AG04450 (cell line): Measurements from ENCODE around the gene GSE1. TPM values are rescaled to one million over a fixed set of nuclear protein-coding genes. Genes with fewer than 3 reads are reported as not detected.

Experiments
- CTCF ChIA-PET: fragments of 300-600, 350-600 bp; formaldehyde crosslinking; extraction: SDS; loops from one replicate; lab custom pipeline; 2022; ENCODE audit warnings: antibody characterized with exemption, inconsistent platforms; lab: Charles Lee
- POLR2A ChIA-PET: fragments of 350-600 bp; formaldehyde crosslinking; extraction: SDS; loops from one replicate; lab custom pipeline; 2021; ENCODE audit warnings: antibody characterized with exemption, inconsistent platforms; lab: Yijun Ruan, JAX
- DNase-seq: peaks from one replicate; pipeline ENCODE4 v3.0.0-alpha.2; 2011; ENCODE audit warnings: low read depth, low spot score
- H3K27ac ChIP-seq: one replicate; pipeline ENCODE4 v1.5.1; 2012; ENCODE audit warnings: low read depth, low read length, control low read depth
- H3K27me3 ChIP-seq: one replicate; pipeline ENCODE4 v1.6.0; 2012; ENCODE audit warnings: low read length; ENCODE audit not compliant: control insufficient read depth, insufficient read depth
- H3K4me3 ChIP-seq: 2 replicates; pipeline ENCODE4 v1.5.1; 2011; ENCODE audit warnings: mild to moderate bottlenecking, low read depth, low read length, control low read depth
- H3K9me3 ChIP-seq: 2 replicates; pipeline ENCODE4 v1.5.1; 2012; ENCODE audit warnings: low read length; ENCODE audit not compliant: control insufficient read depth, insufficient read depth
- polyA plus RNA-seq: library from polyadenylated mRNA; depleted of rRNA; stranded (reverse); fragments of >200 nt; gene quantifications from 2 replicates; pipeline ENCODE4 v1.2.3, GENCODE V29; 2011
- TF ChIP-seq, protein P1 (sequence below): IDR thresholded peaks from 2 replicates; pipeline ENCODE4 v1.5.1; 2011; ENCODE audit warnings: low read depth, low read length, control low read depth, inconsistent platforms

Gene GSE1
- polyA plus RNA-seq, 1 experiment = 18.2 TPM

DNA sequence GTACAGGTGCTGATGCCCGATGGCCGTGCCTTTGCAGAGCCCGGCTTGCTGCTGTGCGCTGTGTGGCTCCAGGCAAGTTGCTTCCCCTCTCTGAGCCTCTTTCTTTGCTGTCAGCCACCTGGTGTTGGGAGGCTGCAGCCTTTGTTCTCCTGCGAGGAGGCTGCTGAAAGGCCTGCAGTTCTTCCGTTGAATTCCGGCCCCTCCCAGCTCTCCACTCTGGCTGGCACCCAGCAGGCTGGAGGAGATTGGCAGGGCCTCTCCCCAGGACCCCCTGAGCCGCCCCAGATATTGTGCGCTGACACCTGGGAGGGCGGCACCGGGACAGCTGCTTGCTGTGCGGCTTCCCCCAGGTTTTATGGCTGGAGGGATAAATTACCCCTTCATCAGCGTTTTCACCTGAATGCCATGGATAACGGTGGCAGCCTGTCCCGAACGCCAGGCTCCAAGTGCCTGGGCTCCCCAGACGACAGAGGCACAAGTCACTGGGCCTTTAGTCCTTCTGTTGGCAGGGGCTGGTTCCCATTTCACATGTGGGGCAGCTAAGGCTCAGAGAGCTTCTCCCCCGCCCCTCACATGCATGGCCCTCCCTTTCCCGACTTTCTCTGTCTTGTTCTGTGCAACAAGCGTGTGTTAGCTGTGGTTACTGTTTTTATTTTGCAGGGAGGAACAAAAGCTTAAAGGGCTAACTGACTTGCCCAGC lies 35.1 kb upstream of the GSE1 start:
- no peak for DNase-seq
- CTCF ChIA-PET = interaction anchor here (1.1 kb wide), 1 partner anchor 157 kb away, joined by 4 read pairs; no protein-coding TSS in a partner anchor
- TF ChIP-seq, protein P1, sequence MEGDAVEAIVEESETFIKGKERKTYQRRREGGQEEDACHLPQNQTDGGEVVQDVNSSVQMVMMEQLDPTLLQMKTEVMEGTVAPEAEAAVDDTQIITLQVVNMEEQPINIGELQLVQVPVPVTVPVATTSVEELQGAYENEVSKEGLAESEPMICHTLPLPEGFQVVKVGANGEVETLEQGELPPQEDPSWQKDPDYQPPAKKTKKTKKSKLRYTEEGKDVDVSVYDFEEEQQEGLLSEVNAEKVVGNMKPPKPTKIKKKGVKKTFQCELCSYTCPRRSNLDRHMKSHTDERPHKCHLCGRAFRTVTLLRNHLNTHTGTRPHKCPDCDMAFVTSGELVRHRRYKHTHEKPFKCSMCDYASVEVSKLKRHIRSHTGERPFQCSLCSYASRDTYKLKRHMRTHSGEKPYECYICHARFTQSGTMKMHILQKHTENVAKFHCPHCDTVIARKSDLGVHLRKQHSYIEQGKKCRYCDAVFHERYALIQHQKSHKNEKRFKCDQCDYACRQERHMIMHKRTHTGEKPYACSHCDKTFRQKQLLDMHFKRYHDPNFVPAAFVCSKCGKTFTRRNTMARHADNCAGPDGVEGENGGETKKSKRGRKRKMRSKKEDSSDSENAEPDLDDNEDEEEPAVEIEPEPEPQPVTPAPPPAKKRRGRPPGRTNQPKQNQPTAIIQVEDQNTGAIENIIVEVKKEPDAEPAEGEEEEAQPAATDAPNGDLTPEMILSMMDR = no peak
- POLR2A ChIA-PET = no interaction called here
- H3K27ac ChIP-seq = no peak overlapping the region
- H3K9me3 ChIP-seq = peaks cover 9% of the 10 kb centered on the region
- no peak overlapping the region for H3K4me3 ChIP-seq
- H3K27me3 ChIP-seq = no peaks in the 10 kb centered on the region

DNA sequence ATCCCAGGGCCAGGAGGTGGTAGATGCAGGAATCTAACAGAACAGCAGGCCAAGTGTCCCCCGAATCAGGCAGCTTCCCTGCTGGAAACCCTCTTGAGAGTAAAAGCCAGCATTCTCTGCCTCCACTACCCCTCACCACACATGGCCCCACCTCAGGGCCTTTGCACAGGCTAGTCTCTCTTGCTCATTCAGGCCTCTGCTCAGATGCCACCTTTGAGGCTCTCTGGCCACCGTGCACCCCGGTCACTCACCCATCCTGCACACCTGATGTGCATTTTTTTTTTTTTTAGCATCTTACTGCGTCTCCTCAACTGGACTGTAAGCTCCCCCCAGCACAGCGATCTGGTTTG lies 34.5 kb upstream of the GSE1 start:
- Histone ChIP-seq H3K27me3 (no peaks in the 10 kb centered on the region), H3K4me3 (no peak overlapping the region), H3K27ac (no peak overlapping the region), H3K9me3 (peaks cover 9% of the 10 kb centered on the region)
- POLR2A ChIA-PET = no interaction called here
- no peak for DNase-seq
- TF ChIP-seq, protein P1 = no peak
- CTCF ChIA-PET = interaction anchor here (0.9 kb wide), 1 partner anchor 37 kb away, joined by 4 read pairs; no protein-coding TSS in a partner anchor

DNA sequence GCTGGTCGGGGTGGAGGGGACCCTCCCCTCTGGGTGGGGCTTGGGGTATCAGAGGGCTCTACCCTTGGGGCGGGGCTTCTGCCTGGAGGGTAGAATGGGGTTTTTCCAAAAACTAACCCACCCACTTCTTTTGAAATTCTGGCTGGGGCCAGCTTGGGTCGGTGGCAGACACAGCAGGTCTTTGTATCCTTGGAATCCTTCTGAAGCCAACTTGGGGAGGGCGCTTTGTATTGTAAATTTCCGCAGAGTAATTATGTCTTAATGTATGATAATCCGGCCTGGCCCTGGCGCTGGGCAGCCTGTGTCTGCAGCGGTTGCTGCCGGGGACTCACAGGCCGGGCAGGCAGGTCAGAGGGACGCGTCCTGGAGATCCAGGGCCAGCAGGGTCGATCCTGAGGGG lies 33.9 kb upstream of the GSE1 start:
- CTCF ChIA-PET = interaction anchor here (0.9 kb wide), 1 partner anchor 37 kb away, joined by 4 read pairs; no protein-coding TSS in a partner anchor
- Histone ChIP-seq H3K4me3 (no peak overlapping the region), H3K9me3 (peaks cover 9% of the 10 kb centered on the region), H3K27ac (no peak overlapping the region), H3K27me3 (no peaks in the 10 kb centered on the region)
- no peak for DNase-seq
- POLR2A ChIA-PET = no interaction called here
- TF ChIP-seq, protein P1 = no peak

DNA sequence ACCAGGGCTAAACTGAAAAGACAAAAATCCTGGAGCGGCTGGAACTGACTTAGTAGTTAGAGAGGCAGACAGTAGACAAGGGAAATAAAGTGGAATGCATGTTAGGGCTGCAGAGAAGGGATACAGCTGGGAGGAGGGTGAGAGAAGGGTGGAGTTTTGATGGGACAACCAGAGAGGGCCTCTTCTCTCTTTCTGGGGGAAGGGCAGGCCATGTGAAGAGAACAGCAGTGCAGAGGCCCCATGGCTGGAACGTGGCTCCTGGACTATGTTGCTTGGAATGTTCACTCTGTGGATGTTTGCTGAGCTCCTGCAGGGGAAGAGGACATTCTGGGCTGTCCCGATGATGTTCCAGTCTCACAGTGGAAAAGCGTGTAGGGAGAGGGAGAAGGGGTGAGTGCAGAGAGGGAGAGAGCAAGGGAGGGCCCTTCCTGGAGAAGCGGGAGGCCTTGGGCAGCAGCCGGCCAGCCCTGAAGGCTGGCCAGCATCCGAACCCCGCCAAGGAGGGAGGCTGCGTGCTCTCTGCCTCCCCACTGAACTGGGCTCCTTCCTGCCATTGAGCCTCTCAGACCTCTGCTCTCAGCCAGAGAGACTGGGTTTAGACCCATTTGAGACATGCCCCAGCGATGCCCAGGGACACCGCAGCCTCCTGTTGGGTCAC lies 33.1 kb upstream of the GSE1 start:
- TF ChIP-seq, protein P1 = no peak
- H3K4me3 ChIP-seq = no peak overlapping the region
- H3K27me3 ChIP-seq = no peaks in the 10 kb centered on the region
- DNase-seq = no peak
- H3K27ac ChIP-seq = no peak overlapping the region
- ChIA-PET POLR2A (no interaction called here), CTCF (interaction anchor here (1.6 kb wide), 1 partner anchor 187 kb away, joined by 4 read pairs; no protein-coding TSS in a partner anchor)
- H3K9me3 ChIP-seq = peaks cover 9% of the 10 kb centered on the region

DNA sequence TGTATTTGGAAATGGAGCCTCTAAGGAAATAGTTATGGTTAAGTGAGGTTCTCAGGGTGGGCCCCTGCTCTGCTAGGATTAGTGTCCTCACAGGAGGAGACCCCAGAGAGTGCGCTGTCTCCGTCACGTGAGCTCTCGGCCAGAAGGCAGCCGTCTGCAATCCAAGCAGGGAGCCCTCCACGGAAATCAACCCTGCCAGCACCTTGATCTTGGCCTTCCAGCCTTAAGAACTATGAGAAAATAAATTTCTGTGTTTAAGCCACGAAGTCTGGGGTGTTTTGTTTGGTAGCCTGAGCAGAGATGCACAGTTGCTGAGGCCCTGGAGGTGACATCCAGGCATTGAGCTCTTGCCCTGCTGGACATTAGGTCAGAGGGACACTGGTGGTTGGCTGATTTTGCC lies 32.4 kb upstream of the GSE1 start:
- ChIA-PET CTCF (interaction anchor here (1.6 kb wide), 1 partner anchor 187 kb away, joined by 4 read pairs; no protein-coding TSS in a partner anchor), POLR2A (no interaction called here)
- H3K9me3 ChIP-seq = peaks cover 9% of the 10 kb centered on the region
- TF ChIP-seq, protein P1 = no peak
- no peak for DNase-seq
- no peak overlapping the region for H3K4me3 ChIP-seq
- H3K27me3 ChIP-seq = no peaks in the 10 kb centered on the region
- H3K27ac ChIP-seq = no peak overlapping the region
